Measurements from ENCODE around the gene ARPC1B.

GRCh38 chr7:99374111-99375064 is at the start of gene ARPC1B:
- TF ChIP-seq CTCF (IDR thresholded peaks at IDR 0.05): no peak
- no peak for TF ChIP-seq POLR2A (IDR thresholded peaks at IDR 0.05)
